Choroid plexus epithelial cell (primary cell): ENCODE measurements around the gene SCGB3A1.

Source experiments
- DNase-seq: peaks from one replicate; pipeline ENCODE4 v3.0.0-alpha.2; 2010; ENCODE audit warnings: low read depth
- H3K4me3 ChIP-seq: 2 replicates; pipeline ENCODE4 v1.5.1; 2011; ENCODE audit warnings: low read depth, mild to moderate bottlenecking, control low read depth, low read length, moderate library complexity
- TF ChIP-seq, protein P1 (sequence below): conservative IDR thresholded peaks from 2 replicates; pipeline ENCODE4 v1.5.1; 2011; ENCODE audit warnings: low read depth, mild to moderate bottlenecking, control low read depth, inconsistent platforms, low read length, moderate library complexity

Gene SCGB3A1, protein sequence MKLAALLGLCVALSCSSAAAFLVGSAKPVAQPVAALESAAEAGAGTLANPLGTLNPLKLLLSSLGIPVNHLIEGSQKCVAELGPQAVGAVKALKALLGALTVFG

DNA sequence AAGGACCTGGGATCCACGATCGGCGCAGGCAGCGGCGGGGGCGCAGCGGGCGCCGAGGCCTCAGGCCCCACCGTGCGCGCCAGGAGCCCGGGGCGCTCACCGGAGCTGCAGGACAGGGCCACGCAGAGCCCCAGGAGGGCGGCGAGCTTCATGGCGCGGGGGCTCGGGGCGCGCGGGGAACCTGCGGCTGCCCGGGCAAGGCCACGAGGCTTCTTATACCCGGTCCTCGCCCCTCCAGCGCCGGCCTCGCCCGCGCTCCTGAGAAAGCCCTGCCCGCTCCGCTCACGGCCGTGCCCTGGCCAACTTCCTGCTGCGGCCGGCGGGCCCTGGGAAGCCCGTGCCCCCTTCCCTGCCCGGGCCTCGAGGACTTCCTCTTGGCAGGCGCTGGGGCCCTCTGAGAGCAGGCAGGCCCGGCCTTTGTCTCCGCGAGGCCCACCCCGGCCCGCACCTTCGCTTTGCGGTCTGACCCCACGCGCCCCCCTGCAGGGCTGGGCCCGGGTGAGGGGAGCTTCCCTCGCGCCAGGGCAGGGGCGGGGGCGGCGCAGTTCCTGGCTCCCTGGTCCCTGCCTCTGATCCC lies at the start of gene SCGB3A1:
SCGB3A1 (minus strand) TSS at position 189 of the 577 bp plus-strand sequence; CDS start at position 152, 37 bp downstream.
- DNase-seq, result no peak
- TF ChIP-seq, protein P1, sequence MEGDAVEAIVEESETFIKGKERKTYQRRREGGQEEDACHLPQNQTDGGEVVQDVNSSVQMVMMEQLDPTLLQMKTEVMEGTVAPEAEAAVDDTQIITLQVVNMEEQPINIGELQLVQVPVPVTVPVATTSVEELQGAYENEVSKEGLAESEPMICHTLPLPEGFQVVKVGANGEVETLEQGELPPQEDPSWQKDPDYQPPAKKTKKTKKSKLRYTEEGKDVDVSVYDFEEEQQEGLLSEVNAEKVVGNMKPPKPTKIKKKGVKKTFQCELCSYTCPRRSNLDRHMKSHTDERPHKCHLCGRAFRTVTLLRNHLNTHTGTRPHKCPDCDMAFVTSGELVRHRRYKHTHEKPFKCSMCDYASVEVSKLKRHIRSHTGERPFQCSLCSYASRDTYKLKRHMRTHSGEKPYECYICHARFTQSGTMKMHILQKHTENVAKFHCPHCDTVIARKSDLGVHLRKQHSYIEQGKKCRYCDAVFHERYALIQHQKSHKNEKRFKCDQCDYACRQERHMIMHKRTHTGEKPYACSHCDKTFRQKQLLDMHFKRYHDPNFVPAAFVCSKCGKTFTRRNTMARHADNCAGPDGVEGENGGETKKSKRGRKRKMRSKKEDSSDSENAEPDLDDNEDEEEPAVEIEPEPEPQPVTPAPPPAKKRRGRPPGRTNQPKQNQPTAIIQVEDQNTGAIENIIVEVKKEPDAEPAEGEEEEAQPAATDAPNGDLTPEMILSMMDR, result no peak
- no peak within 1 kb of the TSS for H3K4me3 ChIP-seq

DNA sequence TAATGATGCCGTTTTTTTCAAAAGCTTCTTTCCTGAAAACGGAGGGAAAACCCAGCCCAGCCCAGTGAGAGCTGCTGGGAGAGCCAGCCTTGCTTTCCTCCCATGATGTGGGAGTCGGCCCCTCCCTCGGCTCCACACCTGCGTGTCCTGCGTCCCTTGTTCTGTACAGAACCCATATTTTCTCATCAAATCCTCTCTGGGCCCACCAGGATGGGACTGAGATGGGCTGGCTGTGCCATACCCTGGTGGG lies 49.2 kb upstream of the SCGB3A1 start:
- TF ChIP-seq, protein P1, result no peak
- H3K4me3 ChIP-seq, result no peak overlapping the region
- DNase-seq, result no peak

DNA sequence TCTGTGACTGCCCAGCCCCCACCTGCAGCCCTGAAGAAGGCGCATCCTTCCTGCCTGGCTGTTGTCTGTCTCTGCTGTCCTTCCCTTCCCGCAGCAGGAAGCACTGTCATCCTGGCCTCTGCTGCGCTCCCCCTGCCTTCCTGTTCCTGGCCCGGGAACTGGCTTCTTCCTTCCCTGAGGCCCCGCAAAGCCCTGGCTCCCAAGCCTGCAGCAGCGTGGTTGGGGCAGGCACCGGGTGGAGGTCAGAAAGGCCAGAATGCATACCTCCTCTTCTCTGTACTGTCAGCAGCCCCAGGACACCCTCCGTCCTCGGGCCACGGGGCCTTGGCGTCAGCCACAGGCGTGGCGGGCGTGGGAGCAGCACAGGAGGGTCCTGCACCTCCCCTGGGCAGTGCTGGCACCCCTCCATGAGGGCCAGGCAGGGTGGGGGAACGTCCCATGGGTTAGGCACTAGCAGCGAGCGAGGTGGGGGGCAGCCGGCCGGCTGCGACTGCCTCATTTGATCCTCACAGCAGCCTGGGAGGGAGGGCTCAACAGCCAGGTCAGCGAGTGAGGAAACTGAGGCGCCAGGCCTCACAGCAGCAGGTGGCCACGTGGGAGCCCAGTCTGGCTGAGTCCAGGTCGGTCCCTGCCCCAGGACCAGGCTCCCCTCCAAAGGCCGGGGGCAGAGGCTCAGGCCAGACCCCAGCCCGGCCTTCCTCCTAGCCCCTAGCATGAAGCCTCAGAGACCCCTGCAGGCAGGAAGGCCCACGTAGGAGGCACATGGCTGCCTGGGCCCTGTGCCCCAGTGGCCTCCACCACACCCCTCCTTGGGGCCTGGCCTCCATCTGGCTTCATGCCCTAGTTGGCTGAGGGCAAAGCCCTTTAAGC lies 48.7 kb upstream of the SCGB3A1 start:
- TF ChIP-seq, protein P1, result no peak
- DNase-seq, result no peak
- H3K4me3 ChIP-seq, result no peak overlapping the region

DNA sequence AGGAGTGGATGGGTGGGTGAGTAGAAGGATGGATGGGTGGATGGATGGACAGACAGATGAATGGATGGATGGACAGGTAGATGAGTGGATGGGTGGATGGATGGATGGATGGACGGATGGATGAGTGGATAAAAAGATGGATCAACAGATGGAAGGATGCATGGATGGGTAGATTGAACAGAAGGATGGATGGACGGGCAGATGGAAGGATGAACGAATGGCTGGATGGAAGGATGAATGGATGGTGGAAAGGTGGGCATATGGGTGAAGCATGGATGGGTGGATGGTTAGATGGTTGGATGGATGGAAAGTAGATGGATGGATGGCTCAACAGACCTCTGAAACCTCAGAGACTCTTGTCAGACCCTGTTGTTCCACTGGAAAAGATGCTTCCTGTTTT lies 48.0 kb upstream of the SCGB3A1 start:
- TF ChIP-seq, protein P1, result no peak
- H3K4me3 ChIP-seq, result no peak overlapping the region
- DNase-seq, result no peak

DNA sequence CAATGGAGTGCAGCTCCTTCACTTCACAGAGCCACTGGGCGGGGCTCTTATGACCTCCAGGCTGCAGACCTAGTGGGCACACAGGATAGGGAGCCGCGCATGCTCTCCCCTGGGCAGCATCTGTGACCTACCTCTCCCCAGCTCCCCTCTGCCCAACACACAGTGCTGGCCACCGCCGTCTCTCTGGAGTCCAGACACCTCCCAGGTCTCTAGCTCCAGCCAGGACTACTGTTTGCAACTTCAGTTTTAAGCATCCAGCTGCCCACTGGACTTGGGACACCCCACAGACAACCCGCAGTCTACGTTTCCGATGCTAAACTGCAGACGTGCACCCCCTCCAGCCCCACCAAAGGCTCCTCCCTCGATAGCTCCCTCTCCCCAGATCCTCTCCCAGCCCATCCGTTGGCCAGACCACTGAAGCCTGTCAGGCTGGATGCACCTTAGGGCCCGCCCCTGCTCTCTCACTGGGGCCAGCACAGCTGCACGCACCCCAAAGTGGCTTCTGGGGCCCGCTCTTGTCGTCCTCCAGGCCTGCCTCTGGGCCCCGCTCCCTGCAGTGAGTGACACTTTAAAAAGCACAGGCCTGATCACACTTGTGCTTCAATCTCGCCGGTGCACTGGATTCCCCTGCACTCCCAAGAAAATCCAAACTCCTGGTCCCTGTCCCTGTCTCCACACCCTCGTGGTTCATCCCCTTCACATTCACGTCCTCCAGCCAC lies 46.8 kb upstream of the SCGB3A1 start:
- TF ChIP-seq, protein P1, result no peak
- H3K4me3 ChIP-seq, result no peak overlapping the region
- DNase-seq, result no peak

DNA sequence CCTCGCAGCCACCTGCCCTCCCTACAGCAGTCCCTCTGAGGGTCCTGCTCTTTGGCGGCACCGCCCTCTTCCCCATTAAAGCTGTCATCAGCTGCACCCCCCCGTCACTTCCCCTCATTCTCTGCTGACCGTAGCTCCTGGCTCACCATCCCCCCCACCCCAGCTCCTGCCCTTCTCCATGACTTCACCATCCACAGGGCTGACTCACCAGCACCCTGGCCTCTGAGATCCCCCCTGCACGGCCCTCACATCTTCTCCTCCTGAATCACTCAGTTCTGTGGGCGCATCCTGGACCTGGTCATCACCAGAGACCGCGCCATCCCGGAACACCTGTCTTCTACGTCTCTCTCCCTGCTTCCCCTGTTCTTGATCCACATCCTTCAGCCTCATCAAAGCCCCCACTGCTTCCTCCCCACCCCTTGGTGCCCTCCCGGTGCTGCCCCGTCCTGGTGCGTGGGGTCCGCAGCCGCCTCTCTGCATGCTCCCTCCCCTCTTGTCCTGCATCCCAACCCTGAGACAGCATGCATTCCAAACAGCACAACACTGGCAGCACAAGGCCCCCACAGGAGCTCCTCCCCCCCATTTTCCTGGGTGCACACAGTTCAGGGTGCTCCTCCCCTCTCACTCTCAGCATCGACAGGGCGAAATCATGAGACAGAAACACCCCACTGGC lies 45.2 kb upstream of the SCGB3A1 start:
- peak; percentile 20 for DNase-seq
- TF ChIP-seq, protein P1, result no peak
- no peak overlapping the region for H3K4me3 ChIP-seq
